ENCODE measurements around the gene CLTB. TPM values are rescaled to one million over a fixed set of nuclear protein-coding genes. Genes with fewer than 3 reads are reported as not detected.

The CLTB gene
- total and polyA plus RNA-seq, 10 of the 15 experiments (the other 5 are each of a cell fraction or from before 2014, with no cell fraction given) = 1.6 to 52.8 (median 36.9) TPM

MicroRNAs within 50 kb of the gene (microRNA counts, 767-probe panel; counts per million panel counts)
- 55.3 counts per million for microRNA hsa-miR-1271-5p

Small RNA genes within 50 kb of the gene (microRNA-seq; reads per million reads assigned to microRNA genes)
- gene MIR1271 = 9.6 reads per million, percentile 43 among the genes with 10 or more reads in this experiment

Small RNA genes within 50 kb of the gene (small RNA-seq; reads per million reads assigned to genes)
- gene AC010297.1 = not detected
- gene MIR1271 = 31.8 reads per million, percentile 98 among the genes with 10 or more reads in this experiment

Other genes starting within 250 kb of the CLTB start
Only the 7 nearest of the 12 such genes appear.
- 38.6 and 41.0 TPM in 2 replicates for gene KIAA1191, start 54.8 kb downstream of the CLTB start, total RNA-seq (2014; rRNA removed)
- gene KIAA1191, start 54.8 kb downstream of the CLTB start, total RNA-seq (2014; rRNA removed; fragmentation: Illumina TruSeq; extraction: Trizol) = 26.3 and 27.9 TPM in 2 replicates
- 35.6 and 35.7 TPM in 2 replicates for gene KIAA1191, start 54.8 kb downstream of the CLTB start, total RNA-seq (2021)
- gene KIAA1191, start 54.8 kb downstream of the CLTB start, polyA plus RNA-seq (2011; rRNA removed) = 42.1 and 58.2 TPM in 2 replicates
- gene KIAA1191, start 54.8 kb downstream of the CLTB start, polyA plus RNA-seq (2014; fragmentation: Illumina TruSeq; extraction: Trizol) = 45.5 and 47.1 TPM in 2 replicates
- gene KIAA1191, start 54.8 kb downstream of the CLTB start, polyA plus RNA-seq (2014; fragmentation: Nextera tagmentation; extraction: Ambion mirVana) = 10 to 100 TPM; 14.9 to 16.3 TPM
- 36.3 and 37.8 TPM in 2 replicates for gene KIAA1191, start 54.8 kb downstream of the CLTB start, polyA plus RNA-seq (2014; rRNA removed)
- gene KIAA1191, start 54.8 kb downstream of the CLTB start, polyA plus RNA-seq (2016; fragmentation: Nextera tagmentation; extraction: Ambion mirVana) = 10 to 100 TPM; 19.4 to 20.5 TPM
- gene ARL10, start 51.1 kb downstream of the CLTB start, total RNA-seq (2014; rRNA removed) = 3.4 and 3.6 TPM in 2 replicates
- gene ARL10, start 51.1 kb downstream of the CLTB start, total RNA-seq (2014; rRNA removed; fragmentation: Illumina TruSeq; extraction: Trizol) = 1.7 and 1.8 TPM in 2 replicates
- 6.4 and 7.2 TPM in 2 replicates for gene ARL10, start 51.1 kb downstream of the CLTB start, total RNA-seq (2021)
- gene ARL10, start 51.1 kb downstream of the CLTB start, polyA plus RNA-seq (2011; rRNA removed) = 3.2 and 4.0 TPM in 2 replicates
- gene ARL10, start 51.1 kb downstream of the CLTB start, polyA plus RNA-seq (2014; fragmentation: Illumina TruSeq; extraction: Trizol) = 3.0 and 3.8 TPM in 2 replicates
- gene ARL10, start 51.1 kb downstream of the CLTB start, polyA plus RNA-seq (2014; fragmentation: Nextera tagmentation; extraction: Ambion mirVana) = under 1 TPM; 0.44 to 0.69 TPM
- gene ARL10, start 51.1 kb downstream of the CLTB start, polyA plus RNA-seq (2014; rRNA removed) = 4.6 and 5.4 TPM in 2 replicates
- 1 to 10 TPM; 1.0 to 1.3 TPM for gene ARL10, start 51.1 kb downstream of the CLTB start, polyA plus RNA-seq (2016; fragmentation: Nextera tagmentation; extraction: Ambion mirVana)
- gene NOP16, start 27.9 kb downstream of the CLTB start, total RNA-seq (2014; rRNA removed) = 50.3 and 52.3 TPM in 2 replicates
- 84.2 and 98.1 TPM in 2 replicates for gene NOP16, start 27.9 kb downstream of the CLTB start, total RNA-seq (2014; rRNA removed; fragmentation: Illumina TruSeq; extraction: Trizol)
- gene NOP16, start 27.9 kb downstream of the CLTB start, total RNA-seq (2021) = 89.2 and 90.8 TPM in 2 replicates
- gene NOP16, start 27.9 kb downstream of the CLTB start, polyA plus RNA-seq (2011; rRNA removed) = 68.8 and 93.8 TPM in 2 replicates
- gene NOP16, start 27.9 kb downstream of the CLTB start, polyA plus RNA-seq (2014; fragmentation: Illumina TruSeq; extraction: Trizol) = 61.5 and 105 TPM in 2 replicates
- gene NOP16, start 27.9 kb downstream of the CLTB start, polyA plus RNA-seq (2014; fragmentation: Nextera tagmentation; extraction: Ambion mirVana) = 100 to 1,000 TPM; 177 to 196 TPM
- 122 and 128 TPM in 2 replicates for gene NOP16, start 27.9 kb downstream of the CLTB start, polyA plus RNA-seq (2014; rRNA removed)
- gene NOP16, start 27.9 kb downstream of the CLTB start, polyA plus RNA-seq (2016; fragmentation: Nextera tagmentation; extraction: Ambion mirVana) = 100 to 1,000 TPM; 231 to 276 TPM
- 314 and 348 TPM in 2 replicates for gene HIGD2A, start 27.8 kb downstream of the CLTB start, total RNA-seq (2014; rRNA removed)
- 153 and 159 TPM in 2 replicates for gene HIGD2A, start 27.8 kb downstream of the CLTB start, total RNA-seq (2014; rRNA removed; fragmentation: Illumina TruSeq; extraction: Trizol)
- 160 and 170 TPM in 2 replicates for gene HIGD2A, start 27.8 kb downstream of the CLTB start, total RNA-seq (2021)
- gene HIGD2A, start 27.8 kb downstream of the CLTB start, polyA plus RNA-seq (2011; rRNA removed) = 113 and 155 TPM in 2 replicates
- 61.4 and 152 TPM in 2 replicates for gene HIGD2A, start 27.8 kb downstream of the CLTB start, polyA plus RNA-seq (2014; fragmentation: Illumina TruSeq; extraction: Trizol)
- gene HIGD2A, start 27.8 kb downstream of the CLTB start, polyA plus RNA-seq (2014; fragmentation: Nextera tagmentation; extraction: Ambion mirVana) = 100 to 1,000 TPM; 196 to 327 TPM
- 343 and 345 TPM in 2 replicates for gene HIGD2A, start 27.8 kb downstream of the CLTB start, polyA plus RNA-seq (2014; rRNA removed)
- 100 to 1,000 TPM; 191 to 218 TPM for gene HIGD2A, start 27.8 kb downstream of the CLTB start, polyA plus RNA-seq (2016; fragmentation: Nextera tagmentation; extraction: Ambion mirVana)
- gene FAF2, start 31.8 kb upstream of the CLTB start, total RNA-seq (2014; rRNA removed) = 35.1 and 35.8 TPM in 2 replicates
- gene FAF2, start 31.8 kb upstream of the CLTB start, total RNA-seq (2014; rRNA removed; fragmentation: Illumina TruSeq; extraction: Trizol) = 34.6 and 35.4 TPM in 2 replicates
- gene FAF2, start 31.8 kb upstream of the CLTB start, total RNA-seq (2021) = 33.7 and 34.8 TPM in 2 replicates
- gene FAF2, start 31.8 kb upstream of the CLTB start, polyA plus RNA-seq (2011; rRNA removed) = 34.1 and 37.6 TPM in 2 replicates
- 41.7 and 43.5 TPM in 2 replicates for gene FAF2, start 31.8 kb upstream of the CLTB start, polyA plus RNA-seq (2014; fragmentation: Illumina TruSeq; extraction: Trizol)
- 10 to 100 TPM; 19.0 to 20.7 TPM for gene FAF2, start 31.8 kb upstream of the CLTB start, polyA plus RNA-seq (2014; fragmentation: Nextera tagmentation; extraction: Ambion mirVana)
- gene FAF2, start 31.8 kb upstream of the CLTB start, polyA plus RNA-seq (2014; rRNA removed) = 29.3 and 30.8 TPM in 2 replicates
- 10 to 100 TPM; 39.2 to 45.1 TPM for gene FAF2, start 31.8 kb upstream of the CLTB start, polyA plus RNA-seq (2016; fragmentation: Nextera tagmentation; extraction: Ambion mirVana)
- gene RNF44, start 120.9 kb upstream of the CLTB start, total RNA-seq (2014; rRNA removed) = 8.8 and 9.4 TPM in 2 replicates
- gene RNF44, start 120.9 kb upstream of the CLTB start, total RNA-seq (2014; rRNA removed; fragmentation: Illumina TruSeq; extraction: Trizol) = 5.7 and 5.8 TPM in 2 replicates
- gene RNF44, start 120.9 kb upstream of the CLTB start, total RNA-seq (2021) = 46.5 and 51.9 TPM in 2 replicates
- 5.1 and 8.8 TPM in 2 replicates for gene RNF44, start 120.9 kb upstream of the CLTB start, polyA plus RNA-seq (2011; rRNA removed)
- gene RNF44, start 120.9 kb upstream of the CLTB start, polyA plus RNA-seq (2014; fragmentation: Illumina TruSeq; extraction: Trizol) = 5.2 and 10.4 TPM in 2 replicates
- 1 to 10 TPM; 1.7 to 3.5 TPM for gene RNF44, start 120.9 kb upstream of the CLTB start, polyA plus RNA-seq (2014; fragmentation: Nextera tagmentation; extraction: Ambion mirVana)
- gene RNF44, start 120.9 kb upstream of the CLTB start, polyA plus RNA-seq (2014; rRNA removed) = 31.9 and 35.0 TPM in 2 replicates
- 1 to 10 TPM; 6.4 to 7.1 TPM for gene RNF44, start 120.9 kb upstream of the CLTB start, polyA plus RNA-seq (2016; fragmentation: Nextera tagmentation; extraction: Ambion mirVana)
- 0.06 TPM in 1 of 2 replicates, not detected in the other for gene CDHR2, start 132.8 kb upstream of the CLTB start, total RNA-seq (2014; rRNA removed)
- gene CDHR2, start 132.8 kb upstream of the CLTB start, total RNA-seq (2014; rRNA removed; fragmentation: Illumina TruSeq; extraction: Trizol) = 0.04 TPM in 1 of 2 replicates, not detected in the other
- gene CDHR2, start 132.8 kb upstream of the CLTB start, total RNA-seq (2021) = 0.21 and 0.46 TPM in 2 replicates
- gene CDHR2, start 132.8 kb upstream of the CLTB start, polyA plus RNA-seq (2011; rRNA removed) = 0.03 and 0.10 TPM in 2 replicates
- not detected in 2 replicates for gene CDHR2, start 132.8 kb upstream of the CLTB start, polyA plus RNA-seq (2014; fragmentation: Illumina TruSeq; extraction: Trizol)
- gene CDHR2, start 132.8 kb upstream of the CLTB start, polyA plus RNA-seq (2014; fragmentation: Nextera tagmentation; extraction: Ambion mirVana) = not detected
- gene CDHR2, start 132.8 kb upstream of the CLTB start, polyA plus RNA-seq (2014; rRNA removed) = not detected in 2 replicates
- under 1 TPM in 1 of 2 experiments, not detected in 1; 0.19 TPM for gene CDHR2, start 132.8 kb upstream of the CLTB start, polyA plus RNA-seq (2016; fragmentation: Nextera tagmentation; extraction: Ambion mirVana)

Data from GM12878 (cell line).